Inflammatory macrophage treated with lipopolysaccharide for 1 hour (primary cell): ENCODE data around the gene EXOC4.
"Not testable (repeated sequence)": the region's sequence is repeated elsewhere in the genome, so short reads cannot be mapped to it uniquely, and the experiment has no call there.

Source experiments
- DNase-seq, 2 donors: peaks; one replicate each; pipeline ENCODE4 v3.0.0-alpha.2; 2020 to 2022

The EXOC4 gene

DNA sequence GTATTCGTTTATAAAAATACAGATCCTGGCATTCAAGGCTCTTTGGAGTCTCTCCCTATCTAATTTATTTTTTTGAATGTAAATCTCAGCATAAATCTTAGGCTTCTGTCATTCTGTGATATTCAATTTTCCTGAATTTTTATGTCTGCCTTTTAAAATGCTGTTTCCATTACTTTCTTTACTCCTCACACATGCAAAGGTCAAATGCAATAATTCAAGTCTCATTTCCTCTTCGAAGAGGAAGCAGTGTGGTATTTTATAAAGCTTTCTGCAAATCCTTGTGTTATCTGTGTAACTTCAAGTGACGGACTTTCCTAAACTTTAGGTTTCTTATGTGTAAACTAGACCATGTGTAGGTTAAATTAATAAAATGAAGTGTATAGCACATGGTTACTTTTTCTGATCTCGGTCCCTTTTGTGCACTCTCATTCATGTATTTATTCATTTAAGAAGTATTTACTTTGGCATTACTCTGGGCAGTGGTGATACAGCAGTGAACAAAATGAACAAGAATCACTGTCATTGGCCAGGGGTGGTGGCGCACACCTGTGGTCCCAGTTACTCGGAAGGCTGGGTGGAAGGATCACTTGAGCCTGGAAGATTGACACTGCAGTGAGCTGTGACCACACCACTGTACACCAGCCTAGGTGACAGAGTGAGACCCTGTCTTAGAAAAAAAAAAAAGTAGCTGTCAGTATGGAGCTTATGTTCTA, 332.2 kb downstream of the EXOC4 start:
- DNase-seq, result peak; percentile 35 to 47

DNA sequence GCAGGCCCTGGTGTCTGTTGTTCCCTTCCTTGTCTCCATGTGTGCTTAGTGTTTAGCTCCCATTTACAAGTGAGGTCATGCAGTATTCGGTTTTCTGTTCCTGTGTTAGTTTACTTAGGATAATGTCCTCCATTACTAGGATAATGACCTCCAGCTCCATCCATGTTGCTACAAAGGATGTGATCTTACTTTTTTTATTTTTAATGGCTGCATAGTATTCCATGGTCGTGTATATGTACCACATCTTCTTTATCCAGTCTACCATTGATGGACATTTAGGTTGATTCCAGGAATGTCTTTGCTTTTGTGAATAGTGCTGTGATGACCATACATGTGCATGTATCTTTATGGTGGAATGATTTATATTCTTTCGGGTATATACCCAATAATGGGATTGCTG, 333.4 kb downstream of the EXOC4 start:
- DNase-seq, result no peak

DNA sequence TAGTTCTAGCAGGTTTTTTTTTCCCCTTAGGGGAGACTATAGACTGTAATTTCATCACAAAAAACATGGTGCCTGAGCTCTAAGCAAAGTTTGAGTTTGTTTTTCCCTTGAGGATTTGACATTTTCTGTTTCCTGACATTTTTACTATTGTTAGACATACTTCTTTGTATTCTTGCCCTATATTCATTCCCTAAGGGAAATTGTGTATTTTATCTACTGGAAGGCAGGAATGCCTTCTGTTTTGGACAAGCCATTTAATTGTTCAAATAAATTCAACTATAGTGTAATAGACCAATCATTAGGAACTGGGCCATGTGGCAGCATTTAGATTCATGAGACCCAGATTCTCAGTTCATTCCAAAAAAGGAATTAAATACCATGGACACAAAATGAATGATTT, 335.0 kb downstream of the EXOC4 start:
- DNase-seq, result no peak

DNA sequence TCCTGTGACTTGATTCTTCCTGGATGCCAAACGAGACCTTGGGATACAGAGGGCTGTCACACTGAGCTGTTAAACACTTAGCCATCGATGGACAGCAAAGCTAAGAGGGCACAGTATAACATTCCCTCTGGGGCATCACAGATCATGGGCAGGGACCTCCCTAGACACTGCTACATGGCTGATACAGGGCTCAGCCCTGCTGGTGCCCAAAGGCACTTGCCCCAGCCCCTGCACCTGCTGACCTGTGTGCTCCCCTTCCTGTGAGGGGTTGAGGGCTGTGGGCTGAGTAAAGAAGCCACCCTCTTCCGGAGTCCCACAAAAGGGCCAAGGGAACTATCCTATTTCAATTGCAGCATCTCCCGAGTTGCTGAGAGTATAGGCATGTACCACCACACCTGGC, 337.9 kb downstream of the EXOC4 start:
- no peak for DNase-seq

DNA sequence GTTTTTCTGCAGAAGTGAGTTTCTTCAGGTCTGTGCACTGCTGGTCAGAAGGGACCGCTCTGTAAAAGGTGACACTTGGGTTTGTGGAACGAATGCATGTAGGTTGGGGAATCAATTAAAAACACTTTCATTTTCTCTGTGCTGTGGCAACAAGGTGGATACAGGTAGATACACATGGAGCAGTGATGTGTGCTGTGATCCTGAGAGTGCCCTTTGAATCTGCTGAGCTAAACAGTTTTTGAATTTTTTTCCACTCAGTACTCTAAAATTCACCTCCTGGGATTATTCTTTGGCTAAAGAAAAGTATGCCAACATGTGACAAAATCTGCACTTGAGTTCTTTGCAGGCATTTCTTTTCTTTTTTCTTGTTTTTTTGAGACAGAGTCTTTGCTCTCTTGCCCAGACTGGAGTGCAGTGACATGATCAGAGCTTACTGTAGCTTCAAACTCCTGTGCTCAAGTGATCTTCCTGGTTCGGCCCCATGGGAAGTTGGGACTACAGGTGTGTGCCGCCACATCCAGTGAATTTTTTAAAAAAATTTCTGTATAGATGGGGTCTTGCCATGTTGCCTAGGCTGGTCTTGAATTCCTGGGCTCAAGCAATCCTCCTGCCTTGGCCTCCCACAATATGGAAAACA, 338.9 kb downstream of the EXOC4 start:
- DNase-seq, result no peak

DNA sequence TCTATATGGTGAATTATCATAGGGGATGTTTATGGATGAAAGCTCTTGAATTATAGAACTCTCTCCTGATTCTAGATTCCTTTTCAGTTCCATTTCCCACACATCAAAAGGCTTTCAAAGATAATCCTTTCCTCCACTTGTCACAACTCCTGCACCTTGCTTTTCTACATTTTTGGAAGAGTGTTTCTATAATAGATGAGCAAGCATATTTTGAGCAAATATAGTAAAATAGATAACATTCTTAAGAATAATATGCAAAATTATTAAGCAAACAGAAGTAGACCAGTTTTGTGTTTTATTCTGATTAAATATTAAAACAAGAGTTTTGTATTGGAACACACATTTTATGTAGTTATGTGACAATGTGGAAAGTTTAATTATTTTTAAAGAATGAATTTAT, 340.7 kb downstream of the EXOC4 start:
- no peak for DNase-seq

DNA sequence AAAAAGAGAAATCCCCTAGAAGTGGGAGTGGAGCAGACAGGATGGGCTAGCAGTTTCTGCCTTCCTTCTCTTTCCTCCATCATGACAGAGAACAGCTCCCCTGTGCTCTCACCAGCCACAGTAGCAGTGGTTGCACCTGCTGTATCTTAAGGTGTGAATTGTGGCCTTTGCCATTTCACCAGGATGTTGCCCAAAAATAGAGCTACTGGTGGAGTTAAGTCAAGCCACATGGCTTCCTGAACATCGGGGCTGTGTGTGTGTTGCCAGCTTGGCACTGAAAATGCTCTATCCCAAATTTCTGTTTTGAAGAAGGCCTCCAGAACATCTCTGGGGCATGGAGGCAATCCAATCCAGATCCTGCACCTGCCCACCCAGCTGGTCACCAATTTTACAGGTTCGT, 348.7 kb downstream of the EXOC4 start:
- DNase-seq, result no peak

DNA sequence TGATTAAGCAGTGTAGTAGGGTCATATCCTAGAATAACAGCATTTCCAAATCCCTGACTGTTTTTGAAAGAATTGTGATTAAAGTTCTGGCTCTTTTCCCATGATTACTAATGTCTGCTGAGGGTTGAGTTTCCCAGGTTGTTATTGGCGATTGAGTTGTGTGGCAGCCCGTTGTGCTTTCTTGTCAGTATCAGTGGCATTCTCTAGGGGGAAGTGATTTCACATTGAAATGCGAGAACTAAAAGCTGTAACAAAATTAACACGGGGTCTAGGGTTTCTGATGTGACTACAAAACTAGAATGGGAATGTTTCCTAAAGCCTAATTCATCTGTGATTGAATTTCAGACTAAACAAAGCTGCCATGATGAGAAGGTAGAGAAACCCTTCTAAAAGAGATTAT, 349.4 kb downstream of the EXOC4 start:
- DNase-seq, result no peak

DNA sequence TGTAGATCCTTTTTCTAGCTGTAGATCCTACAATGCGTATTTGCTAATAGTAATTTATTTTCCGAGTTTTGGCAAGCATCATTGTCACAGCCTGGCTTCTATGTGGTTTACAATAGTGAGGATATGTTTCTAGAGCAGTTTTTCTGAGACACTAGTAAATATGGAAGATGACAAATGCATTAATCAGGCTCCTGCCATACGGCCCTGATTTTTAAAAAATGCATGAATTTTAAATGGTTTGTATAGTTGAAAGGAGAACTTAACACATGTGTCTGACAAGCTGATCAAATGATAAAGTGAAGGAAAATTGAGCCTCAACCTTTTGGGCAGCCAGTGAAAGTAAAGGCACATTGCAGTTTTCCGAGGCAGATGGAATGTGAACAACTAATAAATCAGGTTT, 354.1 kb downstream of the EXOC4 start:
- no peak for DNase-seq

DNA sequence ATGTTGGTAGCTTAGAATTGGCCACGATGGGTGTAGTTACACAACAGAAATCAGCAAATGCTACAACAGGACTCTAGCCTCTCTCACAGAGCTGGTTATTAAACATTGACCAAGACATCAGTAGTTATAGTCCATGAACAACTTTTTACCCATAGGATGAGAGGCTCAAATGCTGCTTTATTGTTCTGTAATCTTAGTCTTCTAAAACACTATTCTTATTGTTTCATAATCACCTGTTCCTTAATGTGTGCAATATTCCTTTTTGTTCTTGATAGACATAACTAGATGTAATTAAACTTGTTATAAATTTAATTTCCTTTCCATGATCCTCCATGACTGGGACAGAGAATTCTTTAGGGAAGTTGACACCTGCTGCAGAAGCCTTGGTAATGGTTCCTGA, 356.9 kb downstream of the EXOC4 start:
- no peak for DNase-seq

DNA sequence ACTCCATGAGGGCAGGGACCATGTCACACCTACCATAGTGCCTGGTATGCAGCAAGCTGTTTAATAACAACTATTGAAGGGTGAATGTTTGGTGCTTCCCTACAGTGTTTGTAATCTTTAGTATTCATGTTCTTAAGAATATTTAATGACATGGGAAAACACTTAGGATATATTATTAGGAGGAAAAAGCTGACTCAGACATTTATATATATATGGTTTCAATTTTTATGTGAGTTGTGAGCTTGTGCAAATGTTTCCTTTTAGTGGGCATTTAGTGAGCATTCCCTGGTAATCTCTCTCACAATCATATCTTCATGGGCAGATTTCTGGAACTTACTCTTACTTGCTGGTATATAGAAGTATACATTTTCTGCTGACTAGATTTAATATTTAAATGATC, 359.1 kb downstream of the EXOC4 start:
- no peak for DNase-seq

DNA sequence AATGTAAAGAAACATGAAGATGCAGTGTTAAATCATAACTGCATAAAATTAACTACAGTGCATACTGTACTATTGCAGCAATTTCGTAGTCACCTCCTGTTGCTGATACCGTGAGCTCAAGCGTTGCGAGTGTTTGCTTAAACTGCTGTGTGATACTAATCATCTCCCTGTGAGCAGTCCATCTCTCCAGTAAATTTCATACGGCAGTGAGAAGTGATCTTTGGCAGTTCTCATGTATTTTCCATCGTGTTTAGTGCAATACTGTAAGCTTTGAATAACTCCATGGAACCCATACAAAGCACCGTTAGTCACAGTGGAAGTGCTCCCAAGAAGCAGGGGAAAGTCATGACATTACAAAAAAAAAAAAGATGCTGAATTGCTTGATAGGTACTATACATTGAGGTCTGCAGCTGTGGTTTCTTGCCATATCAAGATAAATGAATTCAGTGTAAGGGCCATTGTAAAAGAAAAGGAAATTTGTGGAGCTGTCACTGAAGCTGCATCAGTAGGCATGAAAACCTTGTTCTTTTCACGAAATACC, 360.4 kb downstream of the EXOC4 start:
- no peak for DNase-seq

DNA sequence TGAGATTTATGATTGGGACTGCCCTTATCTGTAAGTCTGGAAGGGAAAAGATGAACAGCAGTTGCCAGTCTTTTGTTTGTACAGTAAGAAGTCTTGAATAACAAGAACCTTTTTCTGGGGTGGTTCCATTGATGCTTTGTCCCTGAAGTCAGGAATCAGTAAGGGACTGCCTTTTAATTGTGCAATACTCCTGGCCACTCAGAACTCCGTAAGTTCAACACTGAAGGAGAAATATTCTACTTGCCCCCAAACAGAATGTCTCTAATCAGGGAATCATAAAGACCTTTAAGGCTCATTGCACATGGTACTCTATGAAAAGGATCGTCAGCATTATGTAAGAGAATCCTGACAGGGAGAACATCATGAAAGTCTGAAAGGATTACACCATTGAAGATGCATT, 361.4 kb downstream of the EXOC4 start:
- DNase-seq, result no peak

DNA sequence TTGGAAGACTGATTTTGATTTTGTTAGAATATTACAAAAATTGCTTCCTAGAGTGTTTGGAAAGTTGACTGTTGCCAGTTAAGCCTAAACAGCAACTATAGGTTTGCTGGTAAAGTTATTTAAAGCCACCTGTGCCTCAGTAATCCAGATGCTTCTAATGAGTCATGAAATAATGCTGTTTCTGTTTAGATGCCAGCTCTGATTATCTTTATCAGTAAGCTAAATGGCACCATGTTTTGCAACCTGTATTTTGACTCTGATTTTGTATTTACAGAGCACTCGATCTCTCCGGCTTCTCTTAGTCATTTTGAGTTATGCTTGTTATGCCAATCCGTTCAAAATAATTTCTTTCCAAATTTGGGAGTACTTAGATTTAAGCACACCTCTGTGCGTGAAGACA, 366.1 kb downstream of the EXOC4 start:
- no peak for DNase-seq

DNA sequence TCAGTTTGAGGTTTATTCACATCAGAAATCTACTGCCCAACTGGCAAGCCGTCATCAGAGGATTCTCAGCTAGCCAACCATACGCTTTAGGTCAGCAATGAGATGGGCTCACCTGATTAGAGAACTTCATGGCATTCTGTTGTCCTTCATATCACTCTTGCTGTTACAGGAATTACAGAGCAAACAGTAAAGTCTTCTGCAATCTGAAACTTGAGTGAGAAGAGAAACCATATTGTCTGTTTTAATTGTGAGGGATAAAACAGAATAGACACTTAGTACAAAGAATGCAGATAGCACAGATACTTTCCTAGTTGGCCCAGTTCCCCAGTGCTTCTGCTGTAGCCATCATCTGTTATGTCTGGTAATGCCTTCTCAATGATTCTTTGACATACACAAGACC, 366.6 kb downstream of the EXOC4 start:
- DNase-seq, result no peak

DNA sequence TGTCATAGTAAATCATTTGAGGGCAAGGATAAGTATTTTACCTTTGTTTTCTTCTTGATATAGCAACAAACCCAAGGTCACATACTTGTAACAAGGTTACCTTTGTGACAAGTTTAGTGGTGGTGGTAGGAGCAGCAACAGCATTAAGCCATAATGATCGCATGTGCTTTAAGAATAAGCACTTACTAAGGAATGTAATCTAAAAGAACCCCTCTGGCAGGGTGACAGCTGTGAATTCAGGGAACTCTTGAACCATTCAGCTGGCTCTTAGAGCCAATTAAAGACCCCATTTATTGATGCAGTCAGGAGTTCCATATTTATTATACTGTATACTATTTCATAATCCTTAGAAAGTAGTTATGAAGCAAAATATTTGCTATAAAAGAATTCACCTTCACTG, 370.8 kb downstream of the EXOC4 start:
- no peak for DNase-seq

DNA sequence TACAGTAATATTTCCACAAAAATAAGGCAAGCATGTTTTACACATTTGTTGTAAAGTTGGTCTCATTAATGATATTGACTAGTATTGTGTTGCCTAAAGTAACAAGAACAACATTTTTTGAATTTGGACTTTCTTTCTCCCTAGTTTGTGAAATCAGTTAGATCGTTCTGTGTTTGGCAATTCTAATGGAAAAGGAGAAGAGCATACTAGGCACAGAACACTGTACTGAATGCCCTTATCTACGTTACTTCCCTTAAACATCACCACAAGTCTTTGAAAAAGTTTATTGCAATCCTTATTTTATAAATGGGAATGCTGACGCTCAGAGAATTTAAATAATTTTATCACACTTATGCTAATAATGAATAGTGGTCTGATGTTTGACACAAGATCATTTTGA, 372.2 kb downstream of the EXOC4 start:
- peak; percentile 24 to 37 for DNase-seq

DNA sequence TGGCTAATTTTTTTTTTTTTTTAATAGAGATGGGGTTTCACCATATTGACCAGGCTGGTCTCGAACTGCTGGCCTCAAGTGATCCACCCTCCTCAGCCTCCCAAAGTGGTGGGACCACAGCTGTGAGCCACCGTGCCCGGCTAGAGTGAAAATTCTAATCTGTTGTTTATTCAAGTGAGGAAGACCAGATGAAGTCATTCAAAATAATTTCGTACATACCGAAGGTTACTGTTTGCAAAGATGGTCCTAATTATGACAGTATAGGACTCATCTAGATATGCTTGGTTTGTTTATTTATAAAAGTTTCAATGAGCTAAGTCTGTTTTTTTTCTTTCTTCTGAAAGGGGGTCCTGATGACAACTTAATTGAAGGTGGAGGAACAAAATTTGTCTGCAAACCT, 376.8 kb downstream of the EXOC4 start:
- no peak for DNase-seq

DNA sequence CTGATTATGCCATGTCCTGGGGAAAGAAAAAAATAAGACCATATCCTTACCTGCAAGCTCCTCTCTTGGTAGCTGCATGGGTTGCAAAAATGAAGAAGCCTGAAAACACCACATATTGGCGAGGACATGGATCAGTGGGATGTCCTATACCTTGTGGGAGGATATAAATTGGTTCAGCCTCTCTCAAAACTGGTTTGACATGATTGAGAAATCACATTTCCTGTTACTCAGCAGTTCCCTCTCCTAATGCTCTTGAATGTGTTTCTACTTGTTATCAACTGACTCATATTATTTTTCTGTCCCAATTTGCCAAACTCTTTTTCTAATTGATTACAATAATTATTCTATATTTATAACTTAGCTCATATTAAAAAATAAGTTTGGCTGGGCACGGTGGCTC, 380.2 kb downstream of the EXOC4 start:
- DNase-seq, result peak; percentile 56 to 63

DNA sequence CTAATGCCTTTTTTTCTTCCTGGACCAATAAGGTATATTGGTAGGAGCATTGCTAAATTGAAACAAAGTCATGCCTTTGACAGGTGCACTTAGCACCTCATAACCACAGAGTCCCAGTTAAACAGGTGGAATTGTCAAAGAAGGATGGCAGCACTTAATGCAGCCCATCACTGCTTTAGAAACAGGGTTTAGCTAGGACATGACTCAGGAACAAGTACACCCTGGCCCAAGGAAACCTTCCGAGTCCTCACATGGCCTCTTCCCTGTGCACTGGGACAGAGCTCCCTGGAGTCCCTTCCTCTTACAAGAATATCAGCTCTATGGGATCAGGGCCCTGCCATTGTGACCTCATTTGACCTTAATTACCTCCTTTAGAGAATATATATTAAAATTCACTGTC, 382.7 kb downstream of the EXOC4 start:
- DNase-seq, result no peak

DNA sequence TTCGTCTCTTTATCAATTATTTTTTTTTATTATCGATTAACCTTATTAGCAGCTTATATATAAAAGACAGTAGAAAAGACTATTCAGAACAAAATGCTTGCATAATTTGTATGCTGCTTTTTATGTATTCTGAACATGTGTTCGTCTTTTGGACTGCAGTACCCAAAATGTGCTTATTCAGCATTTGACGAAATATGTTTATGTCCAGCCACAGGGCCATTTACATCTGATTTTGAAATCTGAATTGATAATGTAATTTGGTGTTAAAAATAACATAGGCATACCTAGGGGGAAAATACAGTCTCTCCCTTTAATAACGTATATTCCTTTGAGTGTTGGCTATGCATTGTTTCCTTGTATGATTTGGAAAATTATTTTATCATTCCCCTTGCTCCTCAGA, 386.0 kb downstream of the EXOC4 start:
- DNase-seq, result no peak

DNA sequence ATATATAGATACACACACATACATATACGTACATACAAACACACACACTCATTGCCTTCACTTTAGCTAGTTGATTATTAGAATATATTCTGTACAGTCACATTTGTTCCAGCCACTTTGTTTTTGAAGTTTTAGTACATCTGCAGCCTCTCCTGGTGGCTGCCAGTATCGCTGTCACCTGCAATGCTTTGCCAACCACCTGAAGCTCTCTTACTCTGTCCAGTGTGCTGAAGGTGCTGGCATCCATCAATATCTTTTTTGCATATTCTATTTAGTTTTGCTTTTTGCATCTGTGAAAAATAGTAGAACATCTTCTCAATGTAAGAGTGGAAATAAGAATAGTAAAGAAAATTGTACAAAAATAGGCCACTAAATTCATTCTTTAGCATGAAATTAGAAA, 388.6 kb downstream of the EXOC4 start:
- DNase-seq, result no peak

DNA sequence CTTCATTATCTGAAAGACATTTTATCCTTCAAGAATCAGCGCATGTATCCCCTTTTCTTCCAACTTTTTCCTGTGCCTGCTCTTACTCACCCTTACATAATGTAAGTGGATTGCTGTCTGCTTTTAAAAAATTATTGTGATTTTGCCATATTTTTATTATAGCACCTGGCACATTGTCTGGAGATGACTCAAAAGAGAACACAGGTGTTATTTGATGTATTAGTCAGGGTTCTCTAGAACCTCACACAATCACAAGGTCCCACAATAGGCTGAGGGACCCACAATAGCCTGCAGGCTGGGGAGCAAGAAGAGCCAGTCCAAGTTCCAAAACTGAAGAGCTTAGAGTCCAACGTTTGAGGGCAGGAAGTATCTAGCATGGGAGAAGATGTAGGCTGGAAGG, 390.0 kb downstream of the EXOC4 start:
- DNase-seq, result no peak

DNA sequence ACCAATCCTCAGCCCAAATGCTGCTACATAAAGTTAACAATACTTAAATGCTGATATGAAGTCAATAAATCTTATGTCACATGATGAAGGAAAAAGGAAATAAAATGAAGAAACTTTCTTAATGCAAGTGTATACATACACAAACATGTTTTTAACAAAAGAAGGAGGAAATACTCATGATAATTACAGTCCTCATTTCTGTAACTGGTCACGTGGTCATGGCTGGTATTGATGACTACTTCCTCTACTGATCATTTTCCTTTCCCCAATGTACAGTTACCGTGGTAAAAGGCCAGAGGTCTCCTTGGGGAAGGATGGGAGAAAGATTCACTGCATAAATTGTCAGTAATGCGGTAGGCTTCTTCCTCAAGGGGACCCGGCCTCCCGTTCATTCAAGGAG, 390.8 kb downstream of the EXOC4 start:
- not testable (repeated sequence) for DNase-seq

DNA sequence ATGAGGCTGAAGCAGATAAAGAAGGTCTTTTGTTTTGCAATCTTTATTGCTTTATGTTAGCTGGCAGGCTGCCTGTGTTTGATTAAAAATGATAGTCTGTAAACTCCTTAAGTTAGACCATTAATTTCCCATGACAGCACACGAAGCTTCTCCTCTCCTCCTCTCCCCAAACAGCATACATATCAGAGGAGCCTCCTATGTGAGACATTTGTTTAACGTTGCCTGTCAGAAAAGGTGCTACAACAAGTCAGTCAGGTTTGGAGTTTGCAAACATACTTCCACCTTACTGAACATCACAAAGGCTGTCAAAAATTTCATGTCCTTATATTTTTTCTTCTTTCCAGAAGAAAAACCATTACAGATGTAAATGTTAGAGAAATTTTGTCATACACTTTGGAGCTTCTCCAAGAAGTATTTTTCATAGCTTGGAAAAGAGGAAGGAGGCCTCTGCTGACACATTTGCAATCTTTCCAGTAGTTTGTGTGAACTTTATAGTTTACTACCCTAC, 393.1 kb downstream of the EXOC4 start:
- DNase-seq, result peak; percentile 49 to 66
